Loucy (cell line): ENCODE data around the gene HGFAC.

Source experiments
- CTCF ChIP-seq: fragments of 200-600 bp; sonication (generic); conservative IDR thresholded peaks from 2 replicates; pipeline ENCODE4 v1.5.1; 2014; ENCODE audit warnings: mild to moderate bottlenecking, antibody characterized with exemption, low read length
- EZH2phosphoT487 ChIP-seq: fragments of 200-600 bp; IDR thresholded peaks from 2 replicates; pipeline ENCODE4 v1.6.1; 2018; ENCODE audit warnings: antibody characterized with exemption, mild to moderate bottlenecking, moderate library complexity, borderline replicate concordance

GRCh38 chr4:3437998-3438846 is 3.5 kb upstream of the HGFAC start:
- no peak for TF ChIP-seq CTCF
- no peak for TF ChIP-seq EZH2phosphoT487
